ENCODE data around the gene FUOM.
"Not testable (repeated sequence)": the region's sequence is repeated elsewhere in the genome, so short reads cannot be mapped to it uniquely, and the experiment has no call there.

FUOM gene

DNA sequence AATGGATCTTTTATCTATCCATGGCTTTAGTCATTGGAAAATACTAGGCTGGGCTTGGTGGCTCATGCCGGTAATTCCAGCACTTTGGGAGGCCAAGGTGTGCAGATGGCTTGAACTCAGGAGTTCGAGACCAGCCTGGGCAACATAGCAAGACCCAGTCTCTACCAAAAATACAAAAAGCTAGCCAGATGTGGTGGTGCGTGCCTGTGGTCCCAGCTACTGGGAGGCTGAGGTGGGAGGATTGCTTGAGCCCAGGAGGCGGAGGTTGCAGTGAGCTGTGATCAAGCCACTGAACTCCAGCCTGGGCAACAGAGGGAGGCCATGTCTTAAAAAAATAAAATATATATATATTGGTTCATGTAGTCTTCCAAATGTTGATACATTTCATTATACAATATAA lies 29.1 kb upstream of the FUOM start:
- H3K9ac ChIP-seq (ENCODE audit: low read length); H3K9me3 ChIP-seq (ENCODE audit: control insufficient read depth, insufficient read depth, low read depth, low read length); H3K4me3 ChIP-seq (ENCODE audit: low read depth, low read length); H3K27me3 ChIP-seq (ENCODE audit: control insufficient read depth, insufficient read depth, low read length); H3K4me1 ChIP-seq (ENCODE audit: control insufficient read depth, insufficient read depth, low read length); H3K27ac ChIP-seq (ENCODE audit: low read depth, low read length); H3K36me3 ChIP-seq (ENCODE audit: control insufficient read depth, insufficient read depth, low read length): not testable (repeated sequence)

DNA sequence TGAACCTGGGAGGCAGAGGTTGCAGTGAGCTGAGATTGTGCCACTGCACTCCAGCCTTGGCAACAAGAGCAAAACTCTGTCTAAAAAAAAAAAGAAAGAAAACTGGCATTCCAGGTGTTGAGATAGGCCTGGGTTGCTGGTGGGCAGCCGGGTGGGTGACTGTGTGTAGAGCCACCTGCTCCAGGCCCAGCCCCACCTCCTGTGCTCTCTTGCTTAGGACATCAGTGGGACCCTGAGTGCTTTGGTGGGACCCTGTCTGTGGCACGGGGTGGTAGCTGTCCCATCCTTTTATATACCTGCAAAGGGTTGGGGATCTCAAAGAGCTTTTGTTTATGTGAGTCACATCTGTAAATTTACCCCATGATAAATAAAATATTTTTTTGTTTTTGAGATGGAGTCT lies 27.4 kb upstream of the FUOM start:
- no peaks in the 10 kb centered on the region for H3K36me3 ChIP-seq (ENCODE audit: control insufficient read depth, insufficient read depth, low read length)
- H3K27ac ChIP-seq (ENCODE audit: low read depth, low read length), result no peak overlapping the region
- peaks cover 18% of the 10 kb centered on the region for H3K27me3 ChIP-seq (ENCODE audit: control insufficient read depth, insufficient read depth, low read length)
- no peaks in the 10 kb centered on the region for H3K9me3 ChIP-seq (ENCODE audit: control insufficient read depth, insufficient read depth, low read depth, low read length)
- no peaks in the 10 kb centered on the region for H3K4me1 ChIP-seq (ENCODE audit: control insufficient read depth, insufficient read depth, low read length)
- H3K4me3 ChIP-seq (ENCODE audit: low read depth, low read length), result no peak overlapping the region
- H3K9ac ChIP-seq (ENCODE audit: low read length), result no peak overlapping the region

DNA sequence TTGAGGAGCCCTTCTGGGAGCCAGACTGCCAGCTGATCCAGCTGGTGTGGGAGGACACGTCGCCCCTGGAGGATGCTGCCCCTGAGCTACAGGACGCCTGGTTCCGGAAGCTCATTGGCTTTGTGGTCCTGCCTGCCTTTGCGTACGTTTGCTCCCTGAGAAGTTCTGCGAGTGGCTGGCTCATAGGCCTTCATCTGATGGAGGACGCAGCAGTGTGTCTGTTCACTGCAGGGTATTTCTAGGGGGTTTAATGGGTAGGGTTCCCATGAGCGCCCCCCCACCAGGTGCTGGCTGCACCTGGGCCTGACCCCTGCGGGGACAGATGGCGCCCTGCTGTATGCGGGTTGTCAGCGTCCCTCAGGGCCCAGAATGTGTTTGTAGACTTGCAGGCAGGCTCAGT lies 26.3 kb upstream of the FUOM start:
- Histone ChIP-seq H3K36me3 (ENCODE audit: control insufficient read depth, insufficient read depth, low read length) (no peaks in the 10 kb centered on the region), H3K4me3 (ENCODE audit: low read depth, low read length) (no peak overlapping the region), H3K9ac (ENCODE audit: low read length) (no peak overlapping the region), H3K27ac (ENCODE audit: low read depth, low read length) (no peak overlapping the region), H3K9me3 (ENCODE audit: control insufficient read depth, insufficient read depth, low read depth, low read length) (no peaks in the 10 kb centered on the region), H3K4me1 (ENCODE audit: control insufficient read depth, insufficient read depth, low read length) (no peaks in the 10 kb centered on the region), H3K27me3 (ENCODE audit: control insufficient read depth, insufficient read depth, low read length) (peaks cover 29% of the 10 kb centered on the region)

DNA sequence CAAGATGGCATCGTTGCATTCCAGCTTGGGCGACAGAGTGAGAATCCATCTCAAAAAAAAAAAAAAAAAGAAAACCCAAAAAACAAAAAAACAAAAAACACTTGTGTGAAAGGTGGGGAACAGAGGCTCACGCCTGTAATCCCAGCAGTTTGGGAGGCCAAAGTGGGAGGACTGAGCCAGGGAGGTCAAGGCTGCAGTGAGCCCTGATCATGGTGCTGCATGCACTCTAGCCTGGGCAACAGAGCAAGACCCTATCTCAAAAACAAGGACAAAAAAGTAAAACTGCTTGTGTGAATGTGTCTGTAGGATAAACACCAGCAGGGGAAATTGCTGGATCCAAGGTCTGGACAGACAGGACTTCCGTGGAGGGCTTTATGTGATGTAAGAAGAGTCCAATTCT lies 25.7 kb upstream of the FUOM start:
- Histone ChIP-seq H3K36me3 (ENCODE audit: control insufficient read depth, insufficient read depth, low read length) (no peaks in the 10 kb centered on the region), H3K27ac (ENCODE audit: low read depth, low read length) (no peak overlapping the region), H3K4me1 (ENCODE audit: control insufficient read depth, insufficient read depth, low read length) (no peaks in the 10 kb centered on the region), H3K9me3 (ENCODE audit: control insufficient read depth, insufficient read depth, low read depth, low read length) (no peaks in the 10 kb centered on the region), H3K4me3 (ENCODE audit: low read depth, low read length) (no peak overlapping the region), H3K9ac (ENCODE audit: low read length) (no peak overlapping the region), H3K27me3 (ENCODE audit: control insufficient read depth, insufficient read depth, low read length) (peaks cover 31% of the 10 kb centered on the region)

DNA sequence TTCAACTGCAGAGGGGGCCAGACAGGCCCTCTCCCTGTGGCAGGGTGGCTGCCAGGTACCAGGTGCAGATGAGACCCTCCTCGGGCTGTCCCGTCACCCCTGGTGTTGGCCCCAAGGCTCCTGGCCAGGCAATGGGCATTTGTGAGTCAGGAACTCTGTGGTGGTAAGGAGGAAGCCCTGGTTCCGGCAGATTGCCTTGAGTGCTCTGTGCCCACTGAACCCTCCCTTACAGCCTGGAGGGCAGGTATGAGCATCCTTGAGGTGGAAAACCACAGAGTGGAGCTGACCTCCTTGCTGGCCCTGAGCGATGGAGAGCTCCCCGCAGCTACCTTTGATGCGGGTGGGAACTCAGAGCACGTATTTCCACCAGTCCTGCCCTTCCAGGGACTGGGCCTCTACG lies 23.2 kb upstream of the FUOM start:
- Histone ChIP-seq H3K4me3 (ENCODE audit: low read depth, low read length) (no peak overlapping the region), H3K36me3 (ENCODE audit: control insufficient read depth, insufficient read depth, low read length) (no peaks in the 10 kb centered on the region), H3K9me3 (ENCODE audit: control insufficient read depth, insufficient read depth, low read depth, low read length) (no peaks in the 10 kb centered on the region), H3K4me1 (ENCODE audit: control insufficient read depth, insufficient read depth, low read length) (no peaks in the 10 kb centered on the region), H3K27ac (ENCODE audit: low read depth, low read length) (no peak overlapping the region), H3K9ac (ENCODE audit: low read length) (no peak overlapping the region), H3K27me3 (ENCODE audit: control insufficient read depth, insufficient read depth, low read length) (peaks cover 56% of the 10 kb centered on the region)

DNA sequence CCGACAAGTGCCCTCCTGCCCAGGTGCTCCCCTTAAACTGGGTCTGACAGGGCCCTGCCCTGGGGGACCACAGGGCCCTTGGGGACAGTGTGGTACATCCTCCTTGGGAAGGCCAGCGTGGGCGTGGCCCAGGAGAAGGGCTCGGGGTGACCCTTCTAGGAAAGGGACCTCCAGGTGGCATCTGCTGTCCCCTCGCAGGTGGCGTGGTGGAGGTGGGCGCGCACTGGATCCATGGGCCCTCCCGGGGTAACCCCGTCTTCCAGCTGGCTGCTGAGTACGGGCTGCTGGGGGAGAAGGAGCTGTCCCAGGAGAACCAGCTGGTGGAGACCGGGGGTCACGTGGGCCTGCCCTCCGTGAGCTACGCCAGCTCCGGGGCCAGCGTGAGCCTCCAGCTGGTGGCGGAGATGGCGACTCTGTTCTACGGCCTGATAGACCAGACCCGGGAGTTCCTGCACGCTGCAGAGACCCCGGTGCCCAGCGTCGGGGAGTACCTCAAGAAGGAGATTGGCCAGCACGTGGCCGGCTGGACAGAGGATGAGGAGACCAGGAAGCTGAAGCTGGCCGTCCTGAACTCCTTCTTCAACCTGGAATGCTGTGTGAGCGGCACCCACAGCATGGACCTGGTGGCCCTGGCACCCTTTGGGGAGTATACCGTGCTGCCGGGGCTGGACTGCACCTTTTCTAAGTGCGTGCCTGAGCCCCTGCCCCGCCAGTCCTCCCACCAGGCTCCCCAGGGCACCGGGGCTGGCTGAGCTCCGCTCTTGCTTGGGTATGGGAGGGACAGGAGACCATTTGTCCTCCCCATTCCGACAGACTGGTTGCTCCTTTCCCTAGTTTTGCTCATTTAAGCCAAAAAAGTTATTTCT lies 22.2 kb upstream of the FUOM start:
- Histone ChIP-seq H3K4me3 (ENCODE audit: low read depth, low read length) (peak overlapping the region; percentile 69), H3K36me3 (ENCODE audit: control insufficient read depth, insufficient read depth, low read length) (no peaks in the 10 kb centered on the region), H3K9me3 (ENCODE audit: control insufficient read depth, insufficient read depth, low read depth, low read length) (no peaks in the 10 kb centered on the region), H3K27me3 (ENCODE audit: control insufficient read depth, insufficient read depth, low read length) (peaks cover 65% of the 10 kb centered on the region), H3K9ac (ENCODE audit: low read length) (no peak overlapping the region), H3K27ac (ENCODE audit: low read depth, low read length) (no peak overlapping the region), H3K4me1 (ENCODE audit: control insufficient read depth, insufficient read depth, low read length) (no peaks in the 10 kb centered on the region)

DNA sequence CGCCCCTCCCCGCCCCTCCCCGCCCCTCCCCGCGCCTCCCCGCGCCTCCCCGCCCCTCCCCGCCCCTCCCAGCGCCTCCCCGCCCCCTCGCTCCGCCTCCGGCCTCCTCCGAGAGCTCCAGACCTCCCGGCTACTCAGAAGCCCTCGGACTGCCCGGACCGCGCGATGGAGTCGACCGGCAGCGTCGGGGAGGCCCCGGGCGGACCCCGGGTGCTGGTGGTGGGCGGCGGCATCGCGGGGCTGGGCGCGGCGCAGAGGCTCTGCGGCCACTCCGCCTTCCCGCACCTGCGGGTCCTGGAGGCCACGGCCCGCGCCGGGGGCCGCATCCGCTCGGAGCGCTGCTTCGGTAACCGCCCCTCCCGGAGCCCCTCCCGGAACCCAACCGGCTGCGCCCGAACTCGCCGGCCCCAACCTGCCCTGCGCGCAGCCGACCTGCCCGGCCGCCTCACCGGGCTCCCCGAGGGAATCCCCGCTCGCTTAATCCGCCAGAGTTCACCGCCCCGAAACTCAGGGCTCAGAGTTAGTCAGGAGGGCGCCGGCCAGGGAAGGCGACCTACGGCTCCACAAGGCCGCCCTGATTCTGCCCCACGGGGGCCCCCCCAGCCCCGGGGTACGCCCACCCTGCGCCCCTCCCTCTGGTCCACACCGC lies 21.5 kb upstream of the FUOM start, which contains the start of gene PAOX:
PAOX (plus strand) TSS at position 111 of the 649 bp plus-strand sequence; CDS start at position 166, 55 bp downstream.
- Histone ChIP-seq H3K27ac (ENCODE audit: low read depth, low read length) (no peak within 1 kb of the TSS), H3K27me3 (ENCODE audit: control insufficient read depth, insufficient read depth, low read length) (peaks cover 72% of the 10 kb centered on the region), H3K4me3 (ENCODE audit: low read depth, low read length) (peak within 1 kb of the TSS; percentile 97), H3K9me3 (ENCODE audit: control insufficient read depth, insufficient read depth, low read depth, low read length) (no peaks in the 10 kb centered on the region), H3K9ac (ENCODE audit: low read length) (peak within 1 kb of the TSS; percentile 59), H3K36me3 (ENCODE audit: control insufficient read depth, insufficient read depth, low read length) (no peaks in the 10 kb centered on the region), H3K4me1 (ENCODE audit: control insufficient read depth, insufficient read depth, low read length) (no peaks in the 10 kb centered on the region)

DNA sequence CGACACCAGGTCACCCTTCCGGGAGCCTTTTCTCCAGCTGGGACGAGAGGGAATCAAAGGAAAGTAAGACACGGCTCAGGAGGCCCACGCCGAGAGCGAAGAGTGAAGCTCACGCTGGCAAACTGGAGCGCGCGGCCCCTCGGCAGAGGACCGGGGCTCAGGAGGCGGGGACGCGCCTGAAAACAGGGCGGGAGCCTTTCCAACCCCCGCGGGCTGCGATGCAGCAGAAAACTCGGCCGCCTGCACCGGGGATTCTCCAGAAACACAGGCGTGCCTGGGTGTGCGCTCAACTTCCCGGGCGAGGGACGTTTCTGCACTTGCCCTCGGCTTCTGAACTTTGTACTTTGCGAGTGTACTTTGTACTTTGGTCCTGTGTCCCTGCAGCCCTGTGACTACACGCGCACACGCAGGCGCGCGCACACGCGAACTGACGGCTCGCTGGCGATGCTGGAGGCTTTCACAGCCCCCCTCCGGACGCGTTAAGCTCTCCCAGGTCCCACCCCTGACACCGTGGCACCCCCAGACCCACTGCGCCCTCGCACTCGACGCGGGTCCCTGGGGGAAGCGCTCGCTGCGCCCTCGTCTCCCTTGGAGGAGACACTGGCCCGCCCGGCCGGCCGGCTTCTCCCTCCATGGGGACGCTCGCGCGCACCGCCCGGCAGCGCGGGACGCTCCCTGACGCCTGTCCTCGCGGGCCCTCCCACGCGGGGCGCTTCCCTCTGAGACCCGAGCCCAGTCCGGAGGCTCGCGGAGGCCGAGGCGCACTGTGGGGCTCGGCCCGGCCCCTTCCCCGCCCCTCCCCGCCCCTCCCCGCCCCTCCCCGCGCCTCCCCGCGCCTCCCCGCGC lies 20.7 kb upstream of the FUOM start:
- peaks cover 78% of the 10 kb centered on the region for H3K27me3 ChIP-seq (ENCODE audit: control insufficient read depth, insufficient read depth, low read length)
- no peaks in the 10 kb centered on the region for H3K4me1 ChIP-seq (ENCODE audit: control insufficient read depth, insufficient read depth, low read length)
- no peaks in the 10 kb centered on the region for H3K36me3 ChIP-seq (ENCODE audit: control insufficient read depth, insufficient read depth, low read length)
- peak overlapping the region; percentile 97 for H3K4me3 ChIP-seq (ENCODE audit: low read depth, low read length)
- H3K27ac ChIP-seq (ENCODE audit: low read depth, low read length), result no peak overlapping the region
- no peaks in the 10 kb centered on the region for H3K9me3 ChIP-seq (ENCODE audit: control insufficient read depth, insufficient read depth, low read depth, low read length)
- peak overlapping the region; percentile 59 for H3K9ac ChIP-seq (ENCODE audit: low read length)

DNA sequence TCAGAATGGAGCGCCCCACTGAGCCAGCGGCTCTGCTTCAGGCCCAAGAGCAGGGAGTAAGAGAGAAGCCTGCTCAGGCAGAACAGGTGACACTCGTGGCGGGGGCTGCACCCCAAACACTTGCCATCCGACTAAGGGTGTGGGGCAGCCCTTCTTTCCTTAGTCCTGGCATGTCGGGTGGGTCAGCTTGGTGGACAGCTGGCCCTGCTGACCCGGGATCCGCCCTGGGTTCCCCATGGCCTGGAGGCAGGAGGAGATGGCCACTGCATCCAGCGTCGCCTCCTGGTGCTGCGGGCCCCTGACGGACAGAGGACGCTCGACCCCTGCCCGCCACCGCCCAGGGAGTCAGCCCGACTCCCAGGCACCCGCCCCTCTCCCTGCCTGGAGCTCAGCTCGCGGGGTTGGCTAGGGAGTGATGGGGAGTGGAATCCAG lies 20.0 kb upstream of the FUOM start:
- H3K9ac ChIP-seq (ENCODE audit: low read length), result peak overlapping the region; percentile 59
- no peaks in the 10 kb centered on the region for H3K4me1 ChIP-seq (ENCODE audit: control insufficient read depth, insufficient read depth, low read length)

DNA sequence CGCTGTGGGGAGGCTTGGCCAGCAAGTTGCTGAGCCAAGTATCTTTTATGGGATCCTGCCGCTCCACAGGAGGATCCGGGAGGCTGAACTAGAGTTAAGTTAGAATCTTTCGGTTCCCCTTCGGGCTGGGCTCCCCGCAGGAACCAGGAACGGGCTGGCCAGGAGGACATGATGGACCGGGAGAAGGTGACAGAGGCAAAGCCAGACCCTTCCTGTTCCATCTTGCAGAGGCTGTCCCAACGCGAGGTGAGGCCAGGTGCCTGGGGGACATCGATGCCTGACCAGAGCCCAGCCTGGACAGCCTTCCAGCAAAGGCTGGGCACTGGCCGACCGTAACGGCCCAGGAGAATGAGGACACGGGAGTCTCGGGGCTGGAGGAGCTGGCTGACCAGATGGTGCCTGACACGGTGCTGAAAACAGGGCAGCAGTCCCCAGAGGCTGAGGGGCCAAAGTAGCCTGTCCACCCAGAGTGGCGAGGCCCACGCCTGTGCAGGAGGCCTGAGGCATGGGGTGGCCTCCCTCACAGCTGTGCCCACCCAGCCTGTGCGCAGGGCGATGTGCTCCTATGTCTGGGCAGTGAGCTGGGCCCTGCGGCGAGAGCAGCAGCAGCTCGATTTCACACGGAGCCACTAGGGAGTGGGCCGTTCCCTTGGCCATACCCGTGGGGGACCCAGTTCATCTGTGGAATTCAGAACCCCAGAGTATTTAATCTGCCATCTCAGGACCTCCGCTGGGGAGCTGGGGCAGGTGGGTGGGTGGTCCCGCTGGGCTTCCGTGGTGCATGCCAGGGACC lies 19.4 kb upstream of the FUOM start:
- H3K4me1 ChIP-seq (ENCODE audit: control insufficient read depth, insufficient read depth, low read length), result no peaks in the 10 kb centered on the region
- H3K4me3 ChIP-seq (ENCODE audit: low read depth, low read length), result no peak overlapping the region
- no peak overlapping the region for H3K9ac ChIP-seq (ENCODE audit: low read length)
- no peaks in the 10 kb centered on the region for H3K36me3 ChIP-seq (ENCODE audit: control insufficient read depth, insufficient read depth, low read length)
- no peaks in the 10 kb centered on the region for H3K9me3 ChIP-seq (ENCODE audit: control insufficient read depth, insufficient read depth, low read depth, low read length)
- peaks cover 78% of the 10 kb centered on the region for H3K27me3 ChIP-seq (ENCODE audit: control insufficient read depth, insufficient read depth, low read length)
- no peak overlapping the region for H3K27ac ChIP-seq (ENCODE audit: low read depth, low read length)

More for the DNA sequence above, 20.0 kb upstream of the FUOM start:
- Histone ChIP-seq H3K9me3 (ENCODE audit: control insufficient read depth, insufficient read depth, low read depth, low read length) (no peaks in the 10 kb centered on the region), H3K27me3 (ENCODE audit: control insufficient read depth, insufficient read depth, low read length) (peaks cover 78% of the 10 kb centered on the region), H3K4me3 (ENCODE audit: low read depth, low read length) (peak overlapping the region; percentile 97), H3K27ac (ENCODE audit: low read depth, low read length) (no peak overlapping the region), H3K36me3 (ENCODE audit: control insufficient read depth, insufficient read depth, low read length) (no peaks in the 10 kb centered on the region)

Data from HUES6 (cell line).